Panc1 (cell line): ENCODE measurements around the gene ADIG. TPM values are rescaled to one million over a fixed set of nuclear protein-coding genes. Genes with fewer than 3 reads are reported as not detected.

Experiments used
- ATAC-seq: fragments of 200-7000 bp; cut with Tn5 transposase; 2 replicates; pipeline ENCODE4 v1.9.1; 2020; ENCODE audit warnings: mild to moderate bottlenecking, moderate library complexity
- BruUV-seq: library from RNA; stranded (reverse); fragments of 400-500 nt; replicated peaks from 2 replicates; lab custom pipeline; 2021; lab: Mats Ljungman, UMichigan
- CTCF ChIA-PET: fragments of 300-600 bp; sonication (Branson Sonifier 250); formaldehyde crosslinking; loops from one replicate; lab custom pipeline; 2022; ENCODE audit warnings: antibody characterized with exemption; lab: Charles Lee
- POLR2A ChIA-PET: fragments of 300-600 bp; sonication (Branson Sonifier 250); formaldehyde crosslinking; loops from one replicate; lab custom pipeline; 2022; ENCODE audit warnings: antibody characterized with exemption; lab: Charles Lee
- DNase-seq: peaks from one replicate; pipeline ENCODE4 v3.0.0-alpha.2; 2010; ENCODE audit warnings: low read depth, low spot score
- H3K27ac ChIP-seq: 2 replicates; pipeline ENCODE4 v1.5.1; 2011; ENCODE audit warnings: mild to moderate bottlenecking, low read length, inconsistent platforms
- H3K27me3 ChIP-seq: fragments of 200-500 bp; sonication (Bioruptor generic); 2 replicates; pipeline ENCODE4 v1.6.0; 2014; ENCODE audit warnings: low read length, inconsistent platforms; ENCODE audit not compliant: control insufficient read depth, insufficient read depth
- H3K36me3 ChIP-seq: fragments of 200-500 bp; sonication (Bioruptor generic); 2 replicates; pipeline ENCODE4 v1.5.1; 2014; ENCODE audit warnings: inconsistent platforms, mild to moderate bottlenecking, low read length, moderate library complexity; ENCODE audit not compliant: control insufficient read depth, insufficient read depth
- H3K4me1 ChIP-seq: 2 replicates; pipeline ENCODE4 v1.5.1; 2011; ENCODE audit warnings: inconsistent platforms, mild to moderate bottlenecking, low read length, moderate library complexity; ENCODE audit not compliant: control insufficient read depth, insufficient read depth
- H3K4me3 ChIP-seq, 2 experiments: 2 replicates each; pipeline ENCODE4 v1.5.1; 2011 to 2012; ENCODE audit warnings: low read depth in 2 of 2, low read length in 2 of 2, mild to moderate bottlenecking in 2 of 2, inconsistent platforms in 1 of 2, moderate library complexity in 1 of 2
- H3K9me3 ChIP-seq: fragments of 200-500 bp; sonication (Bioruptor generic); 2 replicates; pipeline ENCODE4 v1.5.1; 2014; ENCODE audit warnings: low read depth, mild to moderate bottlenecking, inconsistent platforms, low read length, moderate library complexity; ENCODE audit not compliant: control insufficient read depth, insufficient read depth
- CTCF ChIP-seq: fragments of 450-650 bp; IDR thresholded peaks from 2 replicates; pipeline ENCODE4 v1.5.1; 2017; ENCODE audit warnings: mild to moderate bottlenecking
- POLR2AphosphoS5 ChIP-seq: IDR thresholded peaks from 2 replicates; pipeline ENCODE4 v1.6.1; 2012; ENCODE audit warnings: mild to moderate bottlenecking, low read depth, low read length, moderate library complexity
- REST ChIP-seq, 2 experiments: IDR thresholded peaks; 2 replicates each; pipeline ENCODE4 v1.6.1; 2011 to 2012; ENCODE audit warnings: low read depth in 2 of 2, control low read depth in 1 of 2, low read length in 1 of 2, mild to moderate bottlenecking in 1 of 2, moderate library complexity in 1 of 2; ENCODE audit not compliant: insufficient read depth in 1 of 2
- SIN3A ChIP-seq: IDR thresholded peaks from 2 replicates; pipeline ENCODE4 v1.6.1; 2012; ENCODE audit warnings: low read depth, mild to moderate bottlenecking, low read length, moderate library complexity, borderline replicate concordance; ENCODE audit not compliant: insufficient read depth
- TCF7L2 ChIP-seq: IDR thresholded peaks from 2 replicates; pipeline ENCODE4 v1.6.1; 2011; ENCODE audit warnings: mild to moderate bottlenecking, low read depth, low read length, inconsistent platforms
- in situ Hi-C: cut with HindIII; loops from 2 replicates; pipeline ENCODE4 v1.10.0; 2016; ENCODE audit warnings: low sequenced_read_pairs, low pct_unique_long_range_greater_than_20kb
- intact Hi-C: fragments of 100-400 bp; cut with micrococcal nuclease; formaldehyde crosslinking; loops from one replicate; pipeline ENCODE4 v1.10.0; 2022; ENCODE audit not compliant: unreplicated experiment
- total RNA-seq: library from RNA; stranded (reverse); gene quantifications from one replicate; pipeline ENCODE4 v1.2.1, GENCODE V29; 2021; ENCODE audit not compliant: unreplicated experiment

ADIG gene
- total RNA-seq, 1 experiment from 2014 or later, result not detected

- Histone ChIP-seq H3K9me3 (no peaks in the 10 kb centered on the region), H3K4me3 (no peak overlapping the region), H3K27ac (no peak overlapping the region), H3K4me1 (no peaks in the 10 kb centered on the region), H3K36me3 (peaks cover 35% of the 10 kb centered on the region), H3K27me3 (no peaks in the 10 kb centered on the region)
- intact Hi-C loops (no loop called here), in situ Hi-C loops (no loop called here)
- ATAC-seq (no peak), DNase-seq (no peak)
- peak; percentile 16; the same call in 1 of the 2 replicates for TF ChIP-seq CTCF
- TF ChIP-seq TCF7L2, result no peak
- ChIA-PET CTCF (no interaction called here), POLR2A (no interaction called here)
- BruUV-seq, result TSS peak; percentile 45
Measured at GRCh38 chr20:38550274-38550673, 30.7 kb upstream of the ADIG start.

- no peak for ATAC-seq
- no peak for TF ChIP-seq SIN3A
- TF ChIP-seq POLR2AphosphoS5, result no peak
- no peak for TF ChIP-seq CTCF
- no peak for TF ChIP-seq REST (IDR thresholded peaks at IDR 0.05; ENCODE audit: insufficient read depth in 1 of 2, low read depth in 2 of 2, low read length in 1 of 2)
- no peak for TF ChIP-seq TCF7L2
- Histone ChIP-seq H3K36me3 (peaks cover 32% of the 10 kb centered on the region), H3K4me1 (no peaks in the 10 kb centered on the region), H3K27ac (no peak overlapping the region), H3K4me3 (no peak overlapping the region), H3K27me3 (no peaks in the 10 kb centered on the region), H3K9me3 (no peaks in the 10 kb centered on the region)
- CTCF ChIA-PET, result no interaction called here
- no TSS peak for BruUV-seq
- POLR2A ChIA-PET, result no interaction called here
- in situ Hi-C loops (no loop called here), intact Hi-C loops (no loop called here)
- no peak for DNase-seq
Measured at GRCh38 chr20:38551056-38551626, 29.9 kb upstream of the ADIG start.
